ENCODE measurements around the gene SERPINB1.
"Not testable (repeated sequence)": the region's sequence is repeated elsewhere in the genome, so short reads cannot be mapped to it uniquely, and the experiment has no call there.

Gene SERPINB1

GRCh38 chr6:2818593-2818992, 23.1 kb downstream of the SERPINB1 start:
- DNase-seq (ENCODE audit: low read depth in 2 of 2), result no peak

- no peak for DNase-seq (ENCODE audit: low read depth in 2 of 2)
These were observed 23.7 kb downstream of the SERPINB1 start for GRCh38 chr6:2817903-2818443.

DNA sequence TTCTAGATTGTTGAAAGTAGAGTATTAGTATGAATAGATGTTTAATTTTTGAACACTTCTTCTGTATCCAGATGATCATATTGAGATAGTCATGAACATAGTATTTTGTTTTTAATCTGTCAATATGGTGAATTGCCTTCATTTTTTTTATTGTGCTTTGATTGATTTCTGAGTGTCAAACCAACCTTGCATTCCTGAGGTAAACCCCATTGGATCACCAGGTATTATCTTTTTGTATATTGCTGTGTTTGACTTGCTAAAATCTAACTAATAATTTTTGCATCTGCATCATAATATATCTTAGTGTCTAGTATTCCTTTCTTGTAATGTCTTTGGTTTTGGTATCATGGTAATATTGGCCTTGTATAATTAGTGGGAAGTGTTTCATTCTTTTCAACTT, 25.5 kb downstream of the SERPINB1 start:
- DNase-seq (ENCODE audit: low read depth in 2 of 2), result no peak

DNA sequence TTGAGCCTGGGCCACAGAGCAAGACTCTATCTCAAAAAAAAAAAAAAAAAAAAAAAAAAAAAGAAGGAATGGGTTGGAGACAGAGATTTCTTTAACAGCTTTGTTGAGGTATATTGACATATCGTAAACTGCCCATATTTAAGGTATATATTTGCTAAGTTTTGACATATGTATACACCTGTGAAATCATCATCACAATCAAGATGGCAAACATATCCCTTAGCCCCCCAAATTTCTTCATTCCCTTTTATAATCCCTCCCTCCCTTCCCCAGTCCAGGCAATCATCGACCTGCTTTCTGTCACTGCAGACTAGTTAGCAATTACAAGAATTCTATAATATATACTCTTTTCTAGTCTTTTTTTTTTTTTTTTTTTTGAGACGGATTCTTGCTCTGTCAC, 29.0 kb downstream of the SERPINB1 start:
- DNase-seq (ENCODE audit: low read depth in 2 of 2), result no peak

DNA sequence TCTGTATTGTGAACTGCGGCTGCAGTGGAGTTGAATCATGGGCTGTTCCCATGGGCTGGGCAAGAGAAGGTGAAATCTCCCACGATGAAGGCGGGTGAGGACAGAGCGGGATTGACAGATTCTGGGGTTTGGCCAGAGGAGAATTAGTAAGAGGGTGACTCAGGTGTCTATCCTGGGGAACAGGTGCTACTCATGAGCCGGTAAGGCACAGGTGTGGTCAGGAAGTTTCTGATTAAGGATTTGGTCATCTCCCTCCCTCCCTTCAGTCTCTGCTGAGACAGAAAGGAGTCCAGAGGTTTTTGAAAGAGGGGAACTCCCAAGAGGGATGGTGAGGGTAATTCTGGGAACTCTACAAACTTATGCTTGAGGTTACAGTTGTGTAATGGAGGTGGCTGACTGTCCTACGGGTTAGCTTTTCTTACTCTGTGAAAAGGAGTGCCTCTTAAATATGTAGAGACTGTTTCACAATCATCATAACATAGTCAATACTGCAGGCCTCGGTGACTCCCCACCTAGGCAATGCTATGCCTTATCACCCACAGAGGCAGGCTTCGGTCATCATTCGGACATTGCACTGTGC, 31.5 kb downstream of the SERPINB1 start:
- no peak for DNase-seq (ENCODE audit: low read depth in 2 of 2)

DNA sequence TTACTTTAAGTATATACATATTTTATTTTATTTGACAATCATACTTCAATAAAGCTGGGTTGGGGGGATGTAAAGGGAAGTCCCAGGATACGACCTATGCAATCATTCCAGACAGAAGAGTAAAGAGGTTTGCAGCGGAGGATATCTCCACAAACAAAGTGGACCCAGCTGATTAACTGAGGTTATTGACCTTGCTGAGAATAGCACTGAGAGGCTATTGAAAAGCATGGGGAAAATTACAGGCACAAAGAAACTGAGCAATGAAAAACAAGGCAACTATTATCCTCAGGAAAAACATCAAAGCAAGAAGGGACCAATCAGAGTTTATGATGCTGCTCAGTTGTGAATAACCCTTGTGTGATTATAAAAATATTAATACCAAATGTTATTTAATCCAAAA, 32.6 kb downstream of the SERPINB1 start:
- no peak for DNase-seq (ENCODE audit: low read depth in 2 of 2)

- DNase-seq (ENCODE audit: low read depth in 2 of 2), result no peak
These were observed 34.1 kb downstream of the SERPINB1 start for GRCh38 chr6:2807342-2808090.

GRCh38 chr6:2806644-2807043, 35.0 kb downstream of the SERPINB1 start:
- no peak for DNase-seq (ENCODE audit: low read depth in 2 of 2)

- no peak for DNase-seq (ENCODE audit: low read depth in 2 of 2)
These were observed 36.6 kb downstream of the SERPINB1 start for GRCh38 chr6:2805031-2805430.

DNA sequence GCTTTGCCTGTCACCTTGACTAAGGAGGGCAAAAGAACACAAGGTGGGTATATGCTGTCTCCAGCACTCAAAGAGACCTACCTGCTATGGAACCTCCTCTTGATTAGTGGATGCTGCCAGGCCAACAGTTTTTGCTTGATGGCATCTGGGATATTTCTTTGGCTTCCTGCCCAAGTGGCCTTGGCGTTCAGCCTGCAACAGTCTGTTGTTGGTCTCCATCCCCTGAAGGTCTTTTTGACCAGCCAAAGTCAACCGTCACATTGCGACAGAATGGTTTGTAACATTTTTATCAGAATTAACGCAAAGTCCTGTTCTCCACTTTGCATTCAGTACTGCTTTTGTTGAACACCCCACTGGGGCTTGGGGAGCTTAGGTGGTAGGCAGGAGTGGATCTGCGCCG, 37.1 kb downstream of the SERPINB1 start:
- no peak for DNase-seq (ENCODE audit: low read depth in 2 of 2)

- DNase-seq (ENCODE audit: low read depth in 2 of 2), result no peak
These were observed 37.8 kb downstream of the SERPINB1 start for GRCh38 chr6:2803731-2804429.

DNA sequence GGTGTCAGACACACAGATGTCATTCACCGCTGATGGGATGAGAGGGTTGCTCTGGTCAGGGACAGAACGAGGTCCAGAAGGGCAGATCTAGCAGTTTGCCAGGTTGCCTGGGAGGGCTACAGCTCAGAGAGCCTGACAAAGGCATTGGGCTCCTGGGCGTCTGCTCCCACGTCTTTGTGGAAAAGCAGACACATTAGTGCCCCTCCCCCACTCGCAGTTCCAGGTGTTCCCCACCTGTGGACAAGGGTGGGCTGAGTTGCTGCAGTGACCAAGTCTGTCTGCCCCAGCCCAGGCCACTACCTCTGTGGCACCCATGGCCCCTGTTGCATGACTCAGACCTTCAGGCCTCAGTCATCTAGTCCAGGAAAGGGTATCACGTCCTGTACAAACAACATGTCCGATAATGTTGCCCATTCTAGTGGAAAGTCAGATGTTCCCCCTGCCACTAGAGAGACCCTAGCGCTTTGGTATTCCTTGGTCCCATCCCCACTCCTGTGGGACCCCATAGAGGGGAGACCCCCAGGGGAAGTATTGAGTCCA, 39.1 kb downstream of the SERPINB1 start:
- no peak for DNase-seq (ENCODE audit: low read depth in 2 of 2)

DNA sequence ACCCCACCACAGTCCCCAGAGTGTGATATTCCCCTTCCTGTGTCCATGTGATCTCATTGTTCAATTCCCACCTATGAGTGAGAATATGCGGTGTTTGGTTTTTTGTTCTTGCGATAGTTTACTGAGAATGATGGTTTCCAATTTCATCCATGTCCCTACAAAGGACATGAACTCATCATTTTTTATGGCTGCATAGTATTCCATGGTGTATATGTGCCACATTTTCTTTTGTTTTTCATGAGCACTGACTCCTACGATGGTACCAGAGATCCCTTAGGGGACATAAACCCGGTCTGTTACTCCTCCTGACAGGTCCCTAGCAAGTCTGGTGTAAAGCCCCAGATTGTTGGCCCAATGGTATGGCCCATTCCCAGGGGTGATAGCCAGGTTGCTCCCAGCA, 40.0 kb downstream of the SERPINB1 start:
- not testable (repeated sequence) for DNase-seq (ENCODE audit: low read depth in 2 of 2)

GRCh38 chr6:2800552-2801316, 40.9 kb downstream of the SERPINB1 start:
- DNase-seq (ENCODE audit: low read depth in 2 of 2), result no peak

- DNase-seq (ENCODE audit: low read depth in 2 of 2), result no peak
These were observed 41.6 kb downstream of the SERPINB1 start for GRCh38 chr6:2799936-2800527.

GRCh38 chr6:2798586-2799134, 43.0 kb downstream of the SERPINB1 start:
- DNase-seq (ENCODE audit: low read depth in 2 of 2), result no peak

DNA sequence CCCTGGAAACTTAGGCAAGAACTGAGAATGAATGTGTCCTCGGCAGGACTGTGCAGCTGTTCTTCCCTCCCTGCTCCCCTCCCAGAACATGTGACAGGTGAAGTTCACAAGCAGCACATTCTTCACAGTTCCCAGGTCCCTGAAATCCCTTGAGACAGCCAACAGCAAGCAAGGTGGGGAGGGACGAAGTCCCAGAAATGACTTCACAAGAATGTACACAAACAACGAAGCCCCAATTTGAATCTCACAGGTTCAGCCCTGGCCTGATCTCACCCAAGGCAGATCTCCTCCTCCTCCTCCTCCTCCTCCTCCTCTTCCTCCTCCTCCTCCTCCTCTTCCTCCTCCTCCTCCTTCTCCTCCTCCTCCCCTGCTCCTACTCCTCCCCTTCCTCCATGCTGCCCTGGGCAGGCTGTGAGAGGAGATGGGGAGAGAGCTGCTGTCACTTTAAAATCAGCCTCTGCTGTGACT, 44.1 kb downstream of the SERPINB1 start:
- DNase-seq (ENCODE audit: low read depth in 2 of 2), result no peak

DNA sequence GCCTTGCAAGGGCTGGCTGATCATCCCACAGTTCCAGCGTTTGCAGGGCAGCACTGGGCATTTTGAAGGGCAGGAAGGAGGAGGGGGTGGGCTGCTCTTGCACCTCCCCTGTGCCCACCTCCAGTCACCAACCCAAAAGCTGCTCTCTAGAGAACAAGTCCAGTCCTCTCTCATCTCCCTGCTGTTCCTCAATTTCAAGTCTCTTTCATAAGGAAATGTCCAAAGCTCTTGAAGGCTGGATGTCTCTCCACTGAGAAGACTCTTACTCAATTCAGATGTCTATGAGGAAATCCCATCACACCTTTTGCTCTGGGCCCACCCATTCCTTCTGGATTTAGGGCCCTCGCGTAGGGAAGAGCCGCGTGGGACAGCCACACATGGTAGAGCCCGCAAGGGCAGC, 44.8 kb downstream of the SERPINB1 start:
- no peak for DNase-seq (ENCODE audit: low read depth in 2 of 2)

GRCh38 chr6:2795956-2796355, 45.7 kb downstream of the SERPINB1 start:
- DNase-seq (ENCODE audit: low read depth in 2 of 2), result no peak

DNA sequence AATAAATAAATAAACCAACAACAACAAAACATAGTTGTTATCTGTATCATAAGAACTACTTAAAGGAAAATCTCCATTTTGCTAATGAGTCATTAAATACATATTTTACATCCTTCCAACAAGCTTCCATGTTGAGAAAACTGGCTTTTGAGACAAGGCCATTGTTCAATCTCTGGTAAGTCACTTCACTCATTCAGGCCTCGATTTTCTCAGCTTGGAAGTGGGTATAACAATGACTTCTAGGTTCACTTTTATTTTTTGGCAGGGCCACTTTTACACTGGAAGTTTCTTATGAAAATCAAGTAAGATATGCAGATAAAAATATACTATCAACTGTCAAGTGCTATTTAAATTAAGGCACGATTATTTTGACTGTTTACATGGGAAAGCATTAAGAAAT, 46.5 kb downstream of the SERPINB1 start:
- no peak for DNase-seq (ENCODE audit: low read depth in 2 of 2)

DNA sequence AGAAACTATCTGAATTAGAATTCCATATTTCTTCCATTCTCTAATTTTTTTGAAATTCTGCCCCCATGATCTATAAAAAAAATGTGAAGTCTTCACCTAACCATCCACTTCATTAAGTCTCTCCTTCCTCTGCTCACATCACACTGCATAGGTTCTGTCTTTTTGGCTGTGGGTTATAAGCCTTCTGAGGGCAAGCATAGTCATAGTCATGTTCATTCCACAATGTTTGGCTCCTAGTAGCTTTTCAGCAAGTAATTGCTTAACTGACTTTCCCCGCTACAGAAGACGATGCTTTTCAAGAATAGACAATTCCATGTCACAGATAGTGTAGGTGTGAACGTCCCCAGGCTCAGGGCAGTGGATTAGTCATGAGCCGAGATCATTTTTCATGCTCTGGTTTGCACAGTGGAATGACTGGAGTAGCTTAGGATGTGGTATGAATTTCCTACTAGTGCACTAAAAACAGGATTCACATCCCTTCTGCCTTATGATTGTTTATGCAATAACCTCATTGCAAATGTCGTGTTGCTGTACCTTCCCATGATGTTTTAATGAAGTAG, 47.4 kb downstream of the SERPINB1 start:
- no peak for DNase-seq (ENCODE audit: low read depth in 2 of 2)

Data from activated CD4-positive, alpha-beta T cell treated with anti-CD3 and anti-CD28 coated beads for 24 hours (primary cell).